Measurements from ENCODE around the gene ABHD17B. TPM values are rescaled to one million over a fixed set of nuclear protein-coding genes. Genes with fewer than 3 reads are reported as not detected.

Gene ABHD17B
- total RNA-seq, 1 experiment from 2014 or later = 21.1 TPM

GRCh38 chr9:71850996-71851395 lies 60.0 kb downstream of the ABHD17B start:
- ATAC-seq = no peak
- BruUV-seq (replicated peaks) = no TSS peak
- no peak for DNase-seq (ENCODE audit: low read depth, low spot score)
- POLR2A ChIA-PET = no interaction called here
- TF ChIP-seq SIN3A (IDR thresholded peaks at IDR 0.05; ENCODE audit: borderline replicate concordance, insufficient read depth, low read depth, low read length) (no peak), TCF7L2 (IDR thresholded peaks at IDR 0.05; ENCODE audit: low read depth, low read length) (no peak), POLR2AphosphoS5 (IDR thresholded peaks at IDR 0.05; ENCODE audit: low read depth, low read length) (no peak)
- TF ChIP-seq, protein P1, sequence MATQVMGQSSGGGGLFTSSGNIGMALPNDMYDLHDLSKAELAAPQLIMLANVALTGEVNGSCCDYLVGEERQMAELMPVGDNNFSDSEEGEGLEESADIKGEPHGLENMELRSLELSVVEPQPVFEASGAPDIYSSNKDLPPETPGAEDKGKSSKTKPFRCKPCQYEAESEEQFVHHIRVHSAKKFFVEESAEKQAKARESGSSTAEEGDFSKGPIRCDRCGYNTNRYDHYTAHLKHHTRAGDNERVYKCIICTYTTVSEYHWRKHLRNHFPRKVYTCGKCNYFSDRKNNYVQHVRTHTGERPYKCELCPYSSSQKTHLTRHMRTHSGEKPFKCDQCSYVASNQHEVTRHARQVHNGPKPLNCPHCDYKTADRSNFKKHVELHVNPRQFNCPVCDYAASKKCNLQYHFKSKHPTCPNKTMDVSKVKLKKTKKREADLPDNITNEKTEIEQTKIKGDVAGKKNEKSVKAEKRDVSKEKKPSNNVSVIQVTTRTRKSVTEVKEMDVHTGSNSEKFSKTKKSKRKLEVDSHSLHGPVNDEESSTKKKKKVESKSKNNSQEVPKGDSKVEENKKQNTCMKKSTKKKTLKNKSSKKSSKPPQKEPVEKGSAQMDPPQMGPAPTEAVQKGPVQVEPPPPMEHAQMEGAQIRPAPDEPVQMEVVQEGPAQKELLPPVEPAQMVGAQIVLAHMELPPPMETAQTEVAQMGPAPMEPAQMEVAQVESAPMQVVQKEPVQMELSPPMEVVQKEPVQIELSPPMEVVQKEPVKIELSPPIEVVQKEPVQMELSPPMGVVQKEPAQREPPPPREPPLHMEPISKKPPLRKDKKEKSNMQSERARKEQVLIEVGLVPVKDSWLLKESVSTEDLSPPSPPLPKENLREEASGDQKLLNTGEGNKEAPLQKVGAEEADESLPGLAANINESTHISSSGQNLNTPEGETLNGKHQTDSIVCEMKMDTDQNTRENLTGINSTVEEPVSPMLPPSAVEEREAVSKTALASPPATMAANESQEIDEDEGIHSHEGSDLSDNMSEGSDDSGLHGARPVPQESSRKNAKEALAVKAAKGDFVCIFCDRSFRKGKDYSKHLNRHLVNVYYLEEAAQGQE (IDR thresholded peaks at IDR 0.05; ENCODE audit: insufficient read depth in 1 of 2, low read depth in 2 of 2, low read length in 1 of 2) = no peak
- TF ChIP-seq, protein P2, sequence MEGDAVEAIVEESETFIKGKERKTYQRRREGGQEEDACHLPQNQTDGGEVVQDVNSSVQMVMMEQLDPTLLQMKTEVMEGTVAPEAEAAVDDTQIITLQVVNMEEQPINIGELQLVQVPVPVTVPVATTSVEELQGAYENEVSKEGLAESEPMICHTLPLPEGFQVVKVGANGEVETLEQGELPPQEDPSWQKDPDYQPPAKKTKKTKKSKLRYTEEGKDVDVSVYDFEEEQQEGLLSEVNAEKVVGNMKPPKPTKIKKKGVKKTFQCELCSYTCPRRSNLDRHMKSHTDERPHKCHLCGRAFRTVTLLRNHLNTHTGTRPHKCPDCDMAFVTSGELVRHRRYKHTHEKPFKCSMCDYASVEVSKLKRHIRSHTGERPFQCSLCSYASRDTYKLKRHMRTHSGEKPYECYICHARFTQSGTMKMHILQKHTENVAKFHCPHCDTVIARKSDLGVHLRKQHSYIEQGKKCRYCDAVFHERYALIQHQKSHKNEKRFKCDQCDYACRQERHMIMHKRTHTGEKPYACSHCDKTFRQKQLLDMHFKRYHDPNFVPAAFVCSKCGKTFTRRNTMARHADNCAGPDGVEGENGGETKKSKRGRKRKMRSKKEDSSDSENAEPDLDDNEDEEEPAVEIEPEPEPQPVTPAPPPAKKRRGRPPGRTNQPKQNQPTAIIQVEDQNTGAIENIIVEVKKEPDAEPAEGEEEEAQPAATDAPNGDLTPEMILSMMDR (IDR thresholded peaks at IDR 0.05) = no peak
- Histone ChIP-seq H3K36me3 (ENCODE audit: control insufficient read depth, insufficient read depth, low read length) (no peaks in the 10 kb centered on the region; the same call in 1 of the 2 replicates), H3K9me3 (ENCODE audit: control insufficient read depth, insufficient read depth, low read depth, low read length) (no peaks in the 10 kb centered on the region), H3K4me3 (ENCODE audit: low read depth in 2 of 2, low read length in 2 of 2) (no peak overlapping the region), H3K27me3 (ENCODE audit: control insufficient read depth, insufficient read depth, low read length) (no peaks in the 10 kb centered on the region), H3K4me1 (ENCODE audit: control insufficient read depth, insufficient read depth, low read length) (no peaks in the 10 kb centered on the region), H3K27ac (ENCODE audit: low read length) (no peak overlapping the region)
- CTCF ChIA-PET = no interaction called here
- intact Hi-C loops (cut with micrococcal nuclease; ENCODE audit: unreplicated experiment) = no loop called here
- in situ Hi-C loops (cut with HindIII; ENCODE audit: low pct_unique_long_range_greater_than_20kb, low sequenced_read_pairs) = no loop called here

- POLR2A ChIA-PET = no interaction called here
- CTCF ChIA-PET = no interaction called here
Measured at GRCh38 chr9:71847892-71848291, 63.1 kb downstream of the ABHD17B start.

More at GRCh38 chr9:71847892-71848291, 63.1 kb downstream of the ABHD17B start:
- no peaks in the 10 kb centered on the region for H3K9me3 ChIP-seq (ENCODE audit: control insufficient read depth, insufficient read depth, low read depth, low read length)
- ATAC-seq (no peak), DNase-seq (ENCODE audit: low read depth, low spot score) (no peak)
- no peaks in the 10 kb centered on the region for H3K4me1 ChIP-seq (ENCODE audit: control insufficient read depth, insufficient read depth, low read length)
- no peaks in the 10 kb centered on the region for H3K36me3 ChIP-seq (ENCODE audit: control insufficient read depth, insufficient read depth, low read length)
- no TSS peak for BruUV-seq (replicated peaks)
- intact Hi-C loops (cut with micrococcal nuclease; ENCODE audit: unreplicated experiment) = no loop called here
- in situ Hi-C loops (cut with HindIII; ENCODE audit: low pct_unique_long_range_greater_than_20kb, low sequenced_read_pairs) = no loop called here
- H3K27ac ChIP-seq (ENCODE audit: low read length) = no peak overlapping the region
- no peaks in the 10 kb centered on the region for H3K27me3 ChIP-seq (ENCODE audit: control insufficient read depth, insufficient read depth, low read length)
- no peak overlapping the region for H3K4me3 ChIP-seq (ENCODE audit: low read depth in 2 of 2, low read length in 2 of 2)
- no peak for TF ChIP-seq TCF7L2 (IDR thresholded peaks at IDR 0.05; ENCODE audit: low read depth, low read length)
- TF ChIP-seq, protein P1 (IDR thresholded peaks at IDR 0.05; ENCODE audit: insufficient read depth in 1 of 2, low read depth in 2 of 2, low read length in 1 of 2) = no peak
- TF ChIP-seq SIN3A (IDR thresholded peaks at IDR 0.05; ENCODE audit: borderline replicate concordance, insufficient read depth, low read depth, low read length) = no peak
- TF ChIP-seq, protein P2 (IDR thresholded peaks at IDR 0.05) = no peak
- no peak for TF ChIP-seq POLR2AphosphoS5 (IDR thresholded peaks at IDR 0.05; ENCODE audit: low read depth, low read length)

Data from Panc1 (cell line).